Colonic mucosa (tissue), 4 donors: Measurements from ENCODE around the gene OGG1. TPM values are rescaled to one million over a fixed set of nuclear protein-coding genes. Genes with fewer than 3 reads are reported as not detected.

Source experiments
- DNase-seq: peaks from one replicate; pipeline ENCODE4 v3.0.0-alpha.2; 2020
- H3K27ac ChIP-seq: fragments of 200-600 bp; one replicate; pipeline ENCODE4 v1.8.0; 2021
- H3K27me3 ChIP-seq: fragments of 200-600 bp; one replicate; pipeline ENCODE4 v1.8.0; 2021
- H3K36me3 ChIP-seq: fragments of 200-600 bp; one replicate; pipeline ENCODE4 v1.8.0; 2021
- H3K4me1 ChIP-seq: fragments of 200-600 bp; one replicate; pipeline ENCODE4 v1.8.0; 2021; ENCODE audit warnings: mild to moderate bottlenecking
- H3K4me3 ChIP-seq: fragments of 200-600 bp; one replicate; pipeline ENCODE4 v1.8.0; 2021
- H3K9ac ChIP-seq, 2 donors: one replicate each; pipeline ENCODE4 v1.7.0; 2013; ENCODE audit warnings: control low read depth in 2 of 2, low read depth in 2 of 2, low read length in 2 of 2
- H3K9me3 ChIP-seq: fragments of 200-600 bp; one replicate; pipeline ENCODE4 v1.8.0; 2021
- CTCF ChIP-seq: fragments of 200-600 bp; IDR thresholded peaks from one replicate; pipeline ENCODE4 v1.8.0; 2022; ENCODE audit warnings: antibody characterized with exemption, mild to moderate bottlenecking
- intact Hi-C: fragments of 100-400 bp; cut with DNase I; formaldehyde crosslinking; loops from one replicate; pipeline ENCODE4 v1.14.1; 2022
- total RNA-seq, 2 donors: library from RNA; stranded (reverse); fragmentation: NEBNext Ultra II Directional in 1 of 2; extraction: Animal tissue kit (Norgen Biotek cat#: 25700) in 1 of 2; gene quantifications; one replicate each; pipeline ENCODE4 v1.2.1, GENCODE V29; 2021
- donor health status: healthy.
- donor health status: DM: no; HTN: no; CAD: no.
- donor health status: DM: no; HTN: no; CAD: no.

The OGG1 gene
- total RNA-seq, 2 donors from 2014 or later, result 19.1 to 24.9 TPM

GRCh38 chr3:9729419-9729818, 20.3 kb upstream of the OGG1 start:
- H3K36me3 ChIP-seq, result no peaks in the 10 kb centered on the region
- H3K9ac ChIP-seq, result no peak overlapping the region
- no peaks in the 10 kb centered on the region for H3K27me3 ChIP-seq
- no peak for DNase-seq
- no peaks in the 10 kb centered on the region for H3K9me3 ChIP-seq
- no peak for TF ChIP-seq CTCF
- no peak overlapping the region for H3K27ac ChIP-seq
- H3K4me3 ChIP-seq, result no peak overlapping the region
- peaks cover 17% of the 10 kb centered on the region for H3K4me1 ChIP-seq
- intact Hi-C loops, result no loop called here

- H3K36me3 ChIP-seq, result no peaks in the 10 kb centered on the region
- peak overlapping the region; percentile 100 for H3K4me3 ChIP-seq
- H3K27me3 ChIP-seq, result no peaks in the 10 kb centered on the region
- peak overlapping the region; percentile 95 for H3K27ac ChIP-seq
- no peaks in the 10 kb centered on the region for H3K9me3 ChIP-seq
- TF ChIP-seq CTCF, result no peak
- H3K4me1 ChIP-seq, result peaks cover 17% of the 10 kb centered on the region
- no peak for DNase-seq
- intact Hi-C loops, result no loop called here
- H3K9ac ChIP-seq, result peak overlapping the region in 1 of 2 donors; percentile 51
Observed at GRCh38 chr3:9730657-9731205, 19.0 kb upstream of the OGG1 start.

GRCh38 chr3:9731206-9732079, 18.3 kb upstream of the OGG1 start, which contains the start of gene BRPF1:
Gene BRPF1, plus strand, starts transcription at chr3:9731735. Its CDS starts 2,406 bp downstream, at chr3:9734141.
- H3K9ac ChIP-seq, result peak within 1 kb of the TSS; percentile 51 to 80
- no peaks in the 10 kb centered on the region for H3K27me3 ChIP-seq
- intact Hi-C loops, result no loop called here
- peak within 1 kb of the TSS; percentile 100 for H3K4me3 ChIP-seq
- peaks cover 17% of the 10 kb centered on the region for H3K4me1 ChIP-seq
- peak; percentile 100 for DNase-seq
- TF ChIP-seq CTCF, result no peak
- H3K27ac ChIP-seq, result peak within 1 kb of the TSS; percentile 95
- no peaks in the 10 kb centered on the region for H3K9me3 ChIP-seq
- H3K36me3 ChIP-seq, result no peaks in the 10 kb centered on the region

- Histone ChIP-seq H3K4me1 (peaks cover 17% of the 10 kb centered on the region), H3K27ac (peak overlapping the region; percentile 95), H3K9me3 (no peaks in the 10 kb centered on the region), H3K4me3 (peak overlapping the region; percentile 100), H3K36me3 (no peaks in the 10 kb centered on the region), H3K27me3 (no peaks in the 10 kb centered on the region), H3K9ac (peak overlapping the region; percentile 48 to 80)
- peak; percentile 34 for DNase-seq
- intact Hi-C loops, result no loop called here
- TF ChIP-seq CTCF, result no peak
Observed at GRCh38 chr3:9732080-9732739, 17.5 kb upstream of the OGG1 start.

GRCh38 chr3:9732740-9733115, 17.0 kb upstream of the OGG1 start:
- H3K4me3 ChIP-seq, result peak overlapping the region; percentile 100
- intact Hi-C loops, result no loop called here
- H3K4me1 ChIP-seq, result peaks cover 17% of the 10 kb centered on the region
- no peak for DNase-seq
- H3K36me3 ChIP-seq, result no peaks in the 10 kb centered on the region
- no peak overlapping the region for H3K27ac ChIP-seq
- no peaks in the 10 kb centered on the region for H3K27me3 ChIP-seq
- H3K9ac ChIP-seq, result peak overlapping the region; percentile 48 to 80
- no peaks in the 10 kb centered on the region for H3K9me3 ChIP-seq
- TF ChIP-seq CTCF, result no peak
